Measurements from ENCODE around the gene MTG2. TPM values are rescaled to one million over a fixed set of nuclear protein-coding genes. Genes with fewer than 3 reads are reported as not detected.

Gene MTG2
- total and polyA plus RNA-seq, 2 of the 13 experiments (the other 11 are each of a cell fraction or from before 2014, with no cell fraction given), result 20.4 to 37.8 TPM

GRCh38 chr20:62141397-62142251 lies 41.2 kb upstream of the MTG2 start (continued):
- TF ChIP-seq, protein P1, sequence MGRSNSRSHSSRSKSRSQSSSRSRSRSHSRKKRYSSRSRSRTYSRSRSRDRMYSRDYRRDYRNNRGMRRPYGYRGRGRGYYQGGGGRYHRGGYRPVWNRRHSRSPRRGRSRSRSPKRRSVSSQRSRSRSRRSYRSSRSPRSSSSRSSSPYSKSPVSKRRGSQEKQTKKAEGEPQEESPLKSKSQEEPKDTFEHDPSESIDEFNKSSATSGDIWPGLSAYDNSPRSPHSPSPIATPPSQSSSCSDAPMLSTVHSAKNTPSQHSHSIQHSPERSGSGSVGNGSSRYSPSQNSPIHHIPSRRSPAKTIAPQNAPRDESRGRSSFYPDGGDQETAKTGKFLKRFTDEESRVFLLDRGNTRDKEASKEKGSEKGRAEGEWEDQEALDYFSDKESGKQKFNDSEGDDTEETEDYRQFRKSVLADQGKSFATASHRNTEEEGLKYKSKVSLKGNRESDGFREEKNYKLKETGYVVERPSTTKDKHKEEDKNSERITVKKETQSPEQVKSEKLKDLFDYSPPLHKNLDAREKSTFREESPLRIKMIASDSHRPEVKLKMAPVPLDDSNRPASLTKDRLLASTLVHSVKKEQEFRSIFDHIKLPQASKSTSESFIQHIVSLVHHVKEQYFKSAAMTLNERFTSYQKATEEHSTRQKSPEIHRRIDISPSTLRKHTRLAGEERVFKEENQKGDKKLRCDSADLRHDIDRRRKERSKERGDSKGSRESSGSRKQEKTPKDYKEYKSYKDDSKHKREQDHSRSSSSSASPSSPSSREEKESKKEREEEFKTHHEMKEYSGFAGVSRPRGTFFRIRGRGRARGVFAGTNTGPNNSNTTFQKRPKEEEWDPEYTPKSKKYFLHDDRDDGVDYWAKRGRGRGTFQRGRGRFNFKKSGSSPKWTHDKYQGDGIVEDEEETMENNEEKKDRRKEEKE (IDR thresholded peaks at IDR 0.05), result no peak
- TF ChIP-seq ZNF770 (CRISPR knock-in tag; IDR thresholded peaks at IDR 0.05), result no peak
- no peak for TF ChIP-seq ZNF451 (CRISPR knock-in tag; IDR thresholded peaks at IDR 0.05)
- TF ChIP-seq GABPA (IDR thresholded peaks at IDR 0.05; ENCODE audit: low read depth, low read length), result no peak
- TF ChIP-seq GABPA (CRISPR knock-in tag; IDR thresholded peaks at IDR 0.05; ENCODE audit: low read depth), result no peak
- no peak for TF ChIP-seq ZNF747 (CRISPR knock-in tag; IDR thresholded peaks at IDR 0.05; ENCODE audit: borderline replicate concordance)
- TF ChIP-seq ARID5B (CRISPR knock-in tag; IDR thresholded peaks at IDR 0.05), result no peak
- TF ChIP-seq ZNF557 (CRISPR knock-in tag; IDR thresholded peaks at IDR 0.05), result no peak
- TF ChIP-seq ZNF333 (CRISPR knock-in tag; IDR thresholded peaks at IDR 0.05; ENCODE audit: borderline replicate concordance), result no peak
- no peak for TF ChIP-seq SNAPC2 (CRISPR knock-in tag; IDR thresholded peaks at IDR 0.05)
- TF ChIP-seq SKI (IDR thresholded peaks at IDR 0.05; ENCODE audit: partially characterized antibody), result no peak
- no peak for TF ChIP-seq RARG (CRISPR knock-in tag; IDR thresholded peaks at IDR 0.05; ENCODE audit: low read depth)
- TF ChIP-seq NRL (CRISPR knock-in tag; IDR thresholded peaks at IDR 0.05; ENCODE audit: borderline replicate concordance), result 0 out of 2 replicates have a peak, but pooled peaks have one; percentile 13
- no peak for TF ChIP-seq BCL6 (CRISPR knock-in tag; IDR thresholded peaks at IDR 0.05)
- no peak for TF ChIP-seq NCOA1 (CRISPR knock-in tag; IDR thresholded peaks at IDR 0.05)
- TF ChIP-seq ZNF460 (CRISPR knock-in tag; IDR thresholded peaks at IDR 0.05; ENCODE audit: borderline replicate concordance), result no peak
- no peak for TF ChIP-seq RCOR2 (CRISPR knock-in tag; IDR thresholded peaks at IDR 0.05)
- TF ChIP-seq MTF2 (CRISPR knock-in tag; IDR thresholded peaks at IDR 0.05; ENCODE audit: borderline replicate concordance), result no peak
- no peak for TF ChIP-seq TOE1 (CRISPR knock-in tag; IDR thresholded peaks at IDR 0.05)
- 0 out of 2 replicates have a peak, but pooled peaks have one; percentile 23 for TF ChIP-seq ZNF619 (CRISPR knock-in tag; IDR thresholded peaks at IDR 0.05)
- no peak for TF ChIP-seq GTF2F1 (IDR thresholded peaks at IDR 0.05; ENCODE audit: low read length)

Measured in HepG2 (cell line).